Measurements from ENCODE around the gene OMA1.

The OMA1 gene

DNA sequence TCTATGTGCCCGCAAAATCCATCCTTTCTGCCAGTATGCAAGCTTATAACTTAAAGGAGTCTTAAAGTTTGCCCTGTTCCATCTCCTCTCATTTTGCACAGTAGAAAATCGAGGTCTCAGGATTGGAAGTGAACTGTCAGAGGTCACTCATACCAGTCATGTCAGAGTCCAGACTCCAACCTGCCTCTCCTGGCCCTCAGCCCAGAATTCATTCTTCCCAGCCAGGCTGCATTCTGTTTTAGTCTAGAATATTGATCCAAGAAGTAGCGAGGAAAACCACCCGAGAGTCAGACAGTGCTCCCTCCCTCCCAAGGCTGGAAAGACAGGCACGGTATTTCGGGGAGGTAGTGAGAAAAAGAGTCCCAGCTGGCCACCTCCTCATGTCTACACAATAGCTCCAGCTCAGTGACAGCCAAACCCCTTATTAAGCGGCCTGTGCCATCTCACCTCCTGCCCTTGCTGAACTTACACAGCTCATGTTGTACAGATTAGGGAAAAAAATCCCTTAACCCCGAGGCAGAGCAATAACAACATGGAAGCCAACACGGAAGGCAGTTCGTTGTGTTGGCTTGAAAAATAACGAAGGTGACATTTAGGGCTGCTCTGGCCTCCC is 89.4 kb downstream of the OMA1 start:
- DNase-seq: no peak

DNA sequence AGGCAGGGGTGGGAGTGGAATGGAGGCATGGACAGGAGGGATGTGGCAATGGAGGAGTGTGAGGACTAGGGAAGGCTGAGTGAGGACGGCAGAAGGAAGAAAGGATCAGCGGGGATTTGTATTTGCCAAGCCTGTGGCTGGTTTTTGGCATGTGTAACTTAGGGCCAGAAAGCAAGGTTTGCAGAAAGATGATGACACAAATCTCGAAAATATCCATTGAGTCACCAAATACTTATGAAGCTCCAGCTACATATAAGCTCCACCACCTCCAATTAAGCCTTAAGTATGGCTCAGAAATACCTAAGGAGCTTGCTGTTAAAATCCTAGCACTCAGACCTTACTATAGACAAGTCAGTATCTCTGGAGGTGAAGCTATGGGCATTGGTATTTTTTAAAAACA is 90.1 kb downstream of the OMA1 start:
- no peak for DNase-seq

DNA sequence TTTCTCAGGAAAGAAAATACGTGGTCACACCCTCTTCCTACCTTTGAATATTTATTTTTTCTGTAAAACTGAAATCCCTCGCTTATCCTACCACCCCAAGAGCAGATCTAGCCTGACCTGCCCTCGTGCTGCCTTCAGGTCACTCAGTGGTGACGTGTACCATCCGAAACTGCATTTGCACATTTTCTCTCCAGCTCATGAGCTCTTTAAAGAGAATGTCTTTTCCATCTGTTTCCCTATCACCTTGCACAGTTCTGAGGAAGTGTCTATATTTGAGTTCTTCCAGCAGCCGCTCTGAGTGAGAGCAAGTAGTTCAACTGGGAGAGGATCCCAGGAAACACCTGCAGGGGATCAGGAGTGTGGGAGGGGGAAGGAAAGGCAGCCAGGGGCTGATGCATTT is 91.7 kb downstream of the OMA1 start:
- no peak for DNase-seq

DNA sequence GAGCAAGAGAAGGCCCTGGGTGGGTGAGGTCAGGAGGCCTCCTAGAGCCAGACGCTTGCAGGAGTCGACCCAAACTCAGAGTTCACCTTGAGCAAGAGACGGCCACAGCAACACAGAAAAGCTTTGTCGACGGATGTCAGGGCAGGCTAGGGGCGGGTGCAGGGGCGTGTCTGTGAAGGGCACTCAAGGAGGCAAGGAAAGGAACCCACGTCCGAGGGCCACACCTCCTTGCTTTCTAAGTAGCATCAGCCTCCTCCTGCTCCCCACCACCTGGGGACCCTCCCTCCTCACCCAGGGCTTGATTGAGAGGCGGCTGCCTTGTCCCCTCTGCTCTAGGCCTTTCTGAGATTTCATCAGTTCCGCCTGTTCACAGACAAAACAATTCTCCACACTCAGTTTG is 92.1 kb downstream of the OMA1 start:
- DNase-seq: no peak

DNA sequence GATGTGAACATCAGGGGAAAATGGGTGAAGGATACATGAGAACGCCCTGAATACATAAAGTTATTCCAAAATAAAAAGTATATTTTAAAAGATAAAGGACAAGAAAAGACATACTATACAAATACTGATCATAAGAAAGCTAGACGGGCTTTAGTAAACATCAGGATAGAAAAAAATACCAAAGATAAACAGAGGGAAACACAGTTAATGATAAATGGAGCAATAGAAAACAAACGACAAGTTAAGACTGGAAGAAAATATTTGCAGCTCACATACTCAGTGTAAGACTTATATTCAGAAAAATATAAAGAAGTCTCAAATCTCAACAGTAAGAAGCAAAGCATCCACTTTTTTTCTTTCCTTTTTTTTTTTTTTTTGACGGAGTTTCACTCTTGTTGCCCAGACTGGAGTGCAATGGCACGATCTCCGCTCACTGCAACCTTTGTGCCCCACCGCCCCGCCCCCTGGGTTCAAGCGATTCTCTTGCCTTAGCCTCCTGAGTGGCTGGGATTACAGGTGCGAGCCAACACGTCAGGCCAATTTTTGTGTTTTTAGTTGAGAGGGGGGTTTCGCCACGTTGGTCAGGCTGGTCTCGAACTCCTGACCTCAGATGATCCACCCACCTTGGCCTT is 94.8 kb downstream of the OMA1 start:
- DNase-seq: no peak

DNA sequence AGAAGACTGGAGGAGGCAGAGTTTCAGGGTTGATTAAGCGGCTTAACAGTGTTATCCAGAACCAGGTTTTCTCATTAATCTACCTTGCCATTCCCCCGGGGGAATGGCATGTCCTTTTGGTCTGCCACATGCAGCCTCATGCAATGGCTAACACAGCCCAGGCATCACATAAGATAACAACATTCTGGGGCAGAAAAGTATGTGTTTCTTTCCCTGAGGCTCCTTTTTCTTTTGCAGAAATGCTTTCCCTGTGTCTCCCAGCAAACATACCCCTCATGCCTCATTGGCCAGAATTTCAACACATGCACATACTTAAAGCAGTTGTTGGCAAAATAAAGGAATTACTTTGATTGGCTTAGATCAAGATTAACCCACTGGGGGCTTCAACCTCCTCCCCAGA is 98.6 kb downstream of the OMA1 start:
- DNase-seq: no peak

DNA sequence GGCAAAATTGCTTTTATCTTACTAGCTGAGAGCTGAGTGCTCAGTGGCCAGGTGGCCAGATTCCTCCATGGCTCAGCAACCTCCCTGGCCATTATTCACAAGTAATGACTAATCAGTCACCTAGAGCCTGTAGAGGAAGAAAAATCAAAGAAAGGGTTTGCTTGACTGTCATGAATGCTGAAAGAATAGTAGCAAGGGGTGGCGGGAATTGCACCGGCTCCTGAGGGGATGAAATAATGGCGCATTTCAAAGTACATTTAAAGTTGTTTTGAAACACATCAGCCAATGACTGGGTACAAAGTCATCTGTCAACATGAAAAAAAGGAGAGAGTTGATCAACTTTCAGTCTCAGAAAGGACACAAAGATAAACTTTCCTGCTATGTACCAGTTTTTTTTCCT is 99.5 kb downstream of the OMA1 start:
- no peak for DNase-seq

DNA sequence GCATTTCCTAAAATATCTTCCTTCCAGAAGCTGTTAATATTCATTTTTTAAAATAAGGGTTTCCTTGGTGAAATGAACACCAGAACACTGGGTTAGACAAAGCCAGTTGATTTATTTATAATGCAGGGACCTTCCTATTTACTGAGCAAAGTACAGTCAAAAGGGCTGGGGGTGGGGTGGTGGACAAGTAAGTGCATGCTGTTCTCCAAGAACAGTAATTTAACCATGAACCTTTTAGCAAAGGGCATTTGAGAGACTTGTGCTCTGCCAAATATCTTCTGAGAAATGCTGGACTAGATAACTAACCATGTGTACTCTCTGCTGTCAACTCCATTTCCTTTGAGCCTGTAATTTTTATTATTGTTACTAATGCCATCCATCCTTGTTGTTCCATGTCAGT is 100.2 kb downstream of the OMA1 start:
- no peak for DNase-seq

DNA sequence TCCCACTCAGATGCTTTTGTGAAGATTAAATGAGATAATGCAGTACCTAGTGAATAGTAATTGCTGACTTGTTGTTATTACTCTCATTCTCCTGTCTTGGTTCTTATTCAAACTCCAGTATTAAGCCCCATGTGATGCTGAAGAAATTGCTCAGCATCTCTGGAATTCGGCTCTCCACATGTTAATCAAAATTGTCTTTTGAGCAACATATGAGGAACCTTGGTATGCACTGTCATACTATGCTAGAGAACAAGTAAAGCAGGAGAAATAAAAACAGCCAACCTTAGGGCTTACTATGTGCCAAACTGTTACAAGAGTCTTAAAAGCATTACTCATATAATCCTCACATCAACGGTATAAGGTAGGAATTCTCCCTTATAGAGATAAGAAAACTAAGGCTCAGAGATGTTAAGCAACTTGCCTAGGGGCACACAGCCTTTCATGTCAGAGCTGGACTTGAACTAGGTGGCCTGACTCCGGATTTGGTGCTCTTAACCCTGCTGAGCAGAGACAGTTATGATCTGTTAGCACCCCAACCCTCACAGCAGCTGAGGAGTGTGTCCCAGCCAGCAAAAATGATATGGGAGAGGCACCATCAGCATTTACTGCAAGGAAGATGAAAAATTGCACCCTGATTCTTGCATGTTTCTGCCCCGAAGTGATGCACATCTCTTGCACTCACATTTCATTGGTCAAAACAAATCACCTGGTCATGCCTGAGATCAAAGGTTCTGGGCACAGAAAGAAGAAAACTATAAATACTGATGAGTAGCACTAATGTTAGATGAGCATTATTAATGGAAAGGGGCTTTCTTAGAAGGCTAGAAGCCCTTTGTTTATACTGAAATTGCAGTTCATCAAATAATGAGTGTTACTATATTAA is 102.3 kb downstream of the OMA1 start:
- no peak for DNase-seq

DNA sequence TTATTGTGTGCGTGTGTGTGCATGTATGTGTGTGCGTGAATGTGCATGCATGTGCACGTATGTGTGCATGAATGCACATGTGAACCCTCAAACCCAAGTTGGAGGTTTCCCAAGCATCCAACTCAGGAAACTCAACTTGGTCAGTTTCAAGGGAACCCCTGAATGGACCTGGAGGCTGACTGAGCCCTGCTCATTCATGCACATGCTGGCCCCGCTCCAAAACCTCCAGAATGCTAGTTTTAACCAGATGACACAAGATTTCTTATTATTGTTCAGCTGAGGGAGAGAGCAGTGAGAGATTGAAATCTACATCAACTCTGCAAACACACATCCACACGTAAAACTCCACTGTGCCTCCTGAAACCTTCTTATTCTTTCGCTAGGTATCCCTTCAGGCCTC is 104.4 kb downstream of the OMA1 start:
- no peak for DNase-seq

DNA sequence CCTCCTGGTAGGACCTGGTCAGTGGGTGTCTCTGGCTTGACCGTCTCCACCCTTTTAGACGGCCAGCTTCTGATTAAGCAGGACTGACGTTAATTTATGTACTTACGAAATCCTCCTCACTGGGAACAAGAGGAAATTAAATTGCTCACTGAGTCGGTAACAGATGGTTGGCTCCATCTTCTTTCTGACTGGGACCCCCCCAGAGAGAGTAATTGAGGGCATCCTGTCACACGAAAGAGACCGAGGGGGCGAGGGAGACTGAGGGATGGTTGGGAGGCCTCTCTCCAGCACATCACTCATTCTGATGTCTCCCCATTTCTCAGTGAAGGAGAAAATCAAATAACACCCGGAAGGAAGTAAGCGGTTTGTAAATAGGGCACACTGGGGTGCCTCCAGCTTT is 104.8 kb downstream of the OMA1 start:
- no peak for DNase-seq

DNA sequence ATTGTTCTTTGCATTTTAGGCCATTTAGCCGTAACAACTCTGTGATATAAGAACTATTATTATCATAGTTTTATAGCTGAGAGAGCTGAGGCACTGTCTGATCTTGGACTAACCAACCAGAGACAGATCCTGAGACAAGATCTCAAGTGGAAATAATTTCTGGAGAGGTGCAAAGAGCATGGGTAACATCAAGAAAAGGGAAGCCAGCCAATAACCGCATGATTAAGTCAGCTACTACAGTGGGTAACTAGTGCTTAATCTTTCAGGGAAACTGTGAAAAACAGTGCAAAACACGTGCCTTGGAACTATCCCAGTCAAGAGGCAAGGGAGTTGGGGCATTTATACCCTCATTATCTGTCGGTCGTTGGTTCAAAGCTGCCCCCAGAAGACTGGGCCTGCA is 105.8 kb downstream of the OMA1 start:
- DNase-seq: no peak

DNA sequence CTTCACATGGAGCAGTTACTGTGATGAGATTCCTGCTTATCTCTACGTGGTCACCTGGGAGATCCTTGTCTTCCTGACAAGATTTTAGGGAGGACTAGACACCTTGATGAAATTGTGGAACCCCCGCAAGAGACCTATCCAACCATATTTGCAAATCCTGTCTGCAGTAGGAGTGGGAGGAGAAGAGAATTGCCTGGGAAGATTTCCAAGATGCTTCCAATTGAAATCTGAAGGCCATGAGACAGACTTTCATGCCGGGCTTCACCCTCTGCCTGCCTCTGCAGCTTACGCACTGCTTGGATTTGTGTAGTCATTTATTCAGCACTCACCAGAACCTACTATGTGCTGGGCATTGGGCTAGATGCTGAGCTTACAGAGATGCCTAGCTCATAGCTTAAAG is 106.6 kb downstream of the OMA1 start:
- DNase-seq: no peak

DNA sequence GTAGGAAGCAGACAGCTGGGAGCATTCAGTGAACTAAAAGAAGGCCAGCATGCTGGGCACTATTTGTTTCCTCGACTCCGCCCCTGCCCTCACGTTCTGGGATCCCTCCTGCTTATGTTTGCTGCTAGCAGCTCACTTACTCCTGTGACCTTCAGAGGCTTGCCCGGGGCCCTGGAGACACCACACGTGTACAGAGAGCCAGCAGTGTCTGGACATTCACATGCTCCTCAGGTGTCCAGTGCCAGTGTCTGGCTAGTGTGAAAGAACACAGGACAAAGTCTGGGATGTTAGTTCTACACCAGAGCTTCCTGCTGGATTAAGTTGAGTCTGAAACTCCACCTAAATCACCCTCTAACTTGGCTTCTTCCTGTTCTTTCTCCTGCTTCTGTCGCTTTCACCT is 108.1 kb downstream of the OMA1 start:
- no peak for DNase-seq

DNA sequence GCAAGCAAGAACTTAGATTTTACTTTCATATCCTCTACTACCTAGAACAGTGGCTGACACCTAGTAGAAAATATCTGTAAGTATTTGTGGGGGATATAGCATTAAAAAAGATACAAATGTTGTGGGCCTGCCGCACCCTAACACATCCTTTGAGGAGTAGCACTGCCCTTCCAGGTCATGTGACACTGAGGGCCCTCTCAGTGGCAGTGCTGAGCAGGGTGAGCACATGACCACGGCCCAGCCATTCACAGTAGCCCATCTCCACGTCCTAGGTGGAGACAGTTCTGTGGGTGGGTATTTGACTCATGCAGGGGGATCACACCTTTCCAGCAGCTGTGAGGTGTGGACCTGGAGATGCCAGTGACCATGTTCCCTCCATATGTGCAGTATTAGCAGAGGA is 108.9 kb downstream of the OMA1 start:
- no peak for DNase-seq

DNA sequence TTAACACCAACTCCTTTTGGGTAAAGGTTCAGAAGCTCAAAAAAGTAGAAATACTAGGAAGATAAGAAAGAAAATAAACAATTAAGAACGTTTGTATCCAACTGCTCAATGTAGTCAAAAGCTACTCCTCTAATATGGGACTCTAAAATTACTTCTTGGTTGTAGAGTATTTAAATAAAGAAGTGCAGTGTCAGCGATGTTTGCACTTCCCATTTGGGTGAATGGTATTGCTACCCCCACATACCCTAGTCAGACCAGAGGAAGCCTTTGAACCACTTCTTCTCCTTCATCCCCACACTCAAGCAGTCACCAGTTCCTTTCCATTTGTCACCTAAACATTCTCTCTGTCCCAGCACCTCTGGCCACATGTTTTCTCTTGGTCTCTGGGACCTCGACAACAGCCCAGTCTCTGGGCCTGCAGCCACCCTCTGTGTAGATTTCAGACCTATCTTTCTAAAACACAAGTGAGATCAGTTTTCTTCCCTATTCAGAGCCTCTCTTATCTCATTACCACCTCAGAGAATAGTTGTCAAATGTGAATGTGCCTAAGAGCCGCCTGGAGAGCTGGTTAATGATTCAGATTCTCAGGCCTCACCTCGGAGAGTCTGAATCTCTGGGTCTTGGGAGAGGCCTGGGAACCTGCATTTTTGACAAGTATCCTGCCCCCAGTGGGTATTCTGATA is 109.8 kb downstream of the OMA1 start:
- no peak for DNase-seq

DNA sequence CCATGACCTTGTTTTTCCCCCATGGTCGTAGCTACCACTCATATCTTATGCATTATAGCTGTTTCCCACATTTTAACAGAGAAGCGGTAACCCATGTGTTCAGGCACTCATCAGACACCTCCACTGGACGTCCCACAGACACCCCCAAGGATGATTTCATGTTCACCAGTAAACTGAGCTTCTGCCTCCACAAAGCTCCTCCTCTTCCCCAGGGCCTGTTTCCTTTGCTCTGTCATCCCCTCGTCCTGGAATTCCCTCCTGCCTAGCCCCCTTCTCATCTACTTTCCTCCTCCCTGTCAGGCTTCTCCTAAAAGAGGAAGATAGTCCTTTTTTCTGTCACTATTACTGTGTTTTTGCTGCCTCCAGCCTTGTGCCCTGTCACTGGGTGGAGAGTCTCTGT is 111.2 kb downstream of the OMA1 start:
- no peak for DNase-seq

DNA sequence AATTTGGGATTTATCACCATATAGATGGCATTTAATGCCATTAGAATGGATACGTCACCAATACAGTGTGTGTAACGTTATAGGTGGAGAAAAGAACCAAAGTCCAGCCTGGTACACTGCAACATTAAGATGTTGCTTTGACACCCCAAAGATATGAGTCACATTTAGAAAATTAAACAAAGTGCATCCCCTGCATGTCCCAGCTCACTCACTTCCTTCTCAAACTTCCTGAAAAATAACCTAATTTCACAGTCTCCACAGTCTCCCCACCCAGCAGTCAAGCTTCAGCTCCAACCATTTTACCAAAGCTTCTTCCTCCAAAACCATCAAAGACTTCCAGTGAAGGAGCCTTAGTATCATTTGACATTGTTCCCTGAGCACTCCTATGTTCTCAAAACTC is 111.9 kb downstream of the OMA1 start:
- DNase-seq: no peak

DNA sequence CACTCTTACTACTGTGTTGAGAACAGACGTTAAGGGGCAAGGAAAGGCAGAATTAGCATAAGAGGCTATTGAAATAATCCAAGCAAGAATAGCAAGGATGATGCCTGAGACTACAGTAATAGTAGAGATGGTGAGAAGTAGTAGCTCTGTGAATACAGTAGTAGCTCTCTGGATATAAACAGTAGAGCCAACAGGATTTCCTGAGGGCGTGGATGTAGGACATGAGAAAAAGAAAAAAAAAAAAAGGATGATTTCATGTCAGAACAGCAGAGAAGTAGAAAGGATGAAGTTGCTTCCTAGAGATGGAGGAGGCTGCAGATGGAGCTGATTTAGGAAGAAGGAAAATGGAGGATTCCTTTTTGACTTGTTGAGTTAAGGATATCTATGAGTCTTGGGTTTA is 112.3 kb downstream of the OMA1 start:
- DNase-seq: no peak

DNA sequence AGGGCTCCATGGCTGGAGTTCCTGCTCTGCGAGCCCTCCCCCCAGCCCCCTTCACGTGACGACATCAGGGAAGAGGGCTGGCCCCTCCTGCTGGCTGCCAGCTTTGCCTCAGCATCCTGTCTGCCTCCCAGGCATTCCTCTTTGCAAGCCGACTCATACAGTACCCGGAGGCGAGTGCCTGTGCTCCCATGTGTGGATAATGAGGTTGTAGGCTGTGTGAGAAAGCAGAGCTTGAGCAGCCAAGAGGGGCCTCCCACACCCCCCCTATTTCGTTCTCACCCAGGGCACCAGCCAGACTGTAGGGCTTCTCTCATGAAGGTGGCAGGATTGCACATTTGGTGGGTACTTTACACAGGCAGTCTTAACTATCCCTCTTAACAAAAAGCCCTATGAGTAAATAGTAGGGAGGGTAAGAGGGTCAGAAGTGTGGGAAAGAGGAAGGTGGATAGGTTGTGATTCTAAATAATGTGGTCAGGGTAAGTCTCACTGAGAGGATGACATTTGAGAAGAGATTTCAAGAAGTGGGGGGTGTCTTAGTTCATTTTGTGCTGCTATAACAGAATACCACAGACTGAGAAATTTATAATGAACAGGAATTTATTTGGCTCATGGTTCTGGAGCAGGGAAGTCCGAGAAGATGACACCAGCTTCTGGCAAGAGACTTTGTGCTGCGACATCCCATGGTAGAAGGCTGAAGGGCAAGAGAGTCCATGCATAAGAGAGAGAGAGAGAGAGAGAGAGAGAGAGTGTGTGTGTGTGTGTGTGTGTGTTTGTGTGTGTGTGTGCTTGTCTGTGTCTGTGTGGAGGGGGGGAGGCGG is 113.5 kb downstream of the OMA1 start:
- peak; percentile 43 to 76 for DNase-seq

DNA sequence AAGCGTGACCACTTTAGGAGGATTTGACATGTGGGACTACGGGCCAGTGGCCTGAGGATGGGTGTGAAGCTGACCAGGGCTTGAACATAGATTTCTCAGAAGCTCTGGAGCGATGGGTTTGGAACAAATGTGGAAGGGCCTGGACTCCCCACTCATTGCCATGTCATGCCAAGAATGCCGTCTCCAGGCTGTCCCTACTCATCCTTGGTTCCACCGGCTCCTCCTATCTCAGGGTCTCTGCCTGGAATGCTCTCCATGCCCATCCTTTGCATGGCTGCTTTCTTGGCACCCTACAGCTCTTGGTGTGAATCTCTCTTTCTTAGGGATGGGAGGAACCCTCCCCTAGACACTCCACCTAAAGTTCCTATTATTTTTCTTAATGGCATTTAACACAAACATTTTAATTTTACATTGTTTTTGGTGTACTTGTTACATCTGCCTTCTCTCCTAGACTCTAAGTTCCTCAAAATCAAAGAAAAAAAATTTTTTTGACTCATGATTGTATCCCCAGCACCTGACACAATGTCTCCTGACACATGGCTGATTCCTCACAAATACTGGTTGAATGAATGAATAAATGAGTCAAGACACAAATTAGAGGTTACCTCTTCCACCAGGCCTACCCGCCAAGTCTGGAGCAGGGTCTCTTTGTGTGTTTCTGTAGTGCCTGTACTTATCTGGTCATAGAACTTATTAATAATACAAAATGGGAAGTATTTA is 114.5 kb downstream of the OMA1 start:
- DNase-seq: no peak
